H7 (cell line): Measurements from ENCODE around the gene PTGR2. TPM values are rescaled to one million over a fixed set of nuclear protein-coding genes. Genes with fewer than 3 reads are reported as not detected.
"Not testable (repeated sequence)": the region's sequence is repeated elsewhere in the genome, so short reads cannot be mapped to it uniquely, and the experiment has no call there.

Experiments
- DNase-seq: peaks from one replicate; pipeline ENCODE4 v3.0.0; 2012
- H3K27me3 ChIP-seq: 2 replicates; pipeline ENCODE4 v1.6.0; 2011; ENCODE audit warnings: mild to moderate bottlenecking, low read length; ENCODE audit not compliant: control insufficient read depth, insufficient read depth
- H3K36me3 ChIP-seq: replicated peaks from 2 replicates; pipeline ENCODE4 v1.5.1; 2011; ENCODE audit warnings: low read length; ENCODE audit not compliant: control insufficient read depth, insufficient read depth
- H3K4me3 ChIP-seq: 2 replicates; pipeline ENCODE4 v1.5.1; 2011; ENCODE audit warnings: low read depth, mild to moderate bottlenecking, control low read depth, low read length, moderate library complexity; ENCODE audit not compliant: insufficient read depth
- total RNA-seq: library from RNA; depleted of rRNA; stranded (reverse); fragments of >200 nt; shearing (Covaris generic); gene quantifications from 2 replicates; pipeline ENCODE4 v1.2.3, GENCODE V29; 2014

The PTGR2 gene
- total RNA-seq, 1 experiment from 2014 or later: 13.8 TPM

DNA sequence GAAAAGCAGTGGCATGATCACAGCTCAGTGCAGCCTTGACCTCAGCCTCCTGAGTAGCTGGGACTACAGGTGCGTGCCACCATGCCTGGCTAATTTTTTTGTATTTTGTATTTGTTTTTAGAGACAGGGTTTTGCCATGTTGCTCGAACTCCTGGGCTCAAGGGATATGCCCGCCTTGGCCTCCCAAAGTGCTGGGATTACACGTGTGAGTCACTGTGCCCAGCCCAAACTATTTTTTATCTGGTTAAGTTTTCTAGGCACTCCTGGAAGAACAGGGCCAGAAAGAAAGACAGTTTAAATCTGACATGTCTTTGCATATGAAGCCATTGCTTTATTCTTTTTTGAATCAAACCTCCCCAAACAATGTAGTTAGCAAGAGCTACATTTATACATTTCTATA lies 27.5 kb upstream of the PTGR2 start:
- no peaks in the 10 kb centered on the region for H3K27me3 ChIP-seq
- no peak for DNase-seq
- H3K4me3 ChIP-seq: no peak overlapping the region
- H3K36me3 ChIP-seq: no peaks in the 10 kb centered on the region

DNA sequence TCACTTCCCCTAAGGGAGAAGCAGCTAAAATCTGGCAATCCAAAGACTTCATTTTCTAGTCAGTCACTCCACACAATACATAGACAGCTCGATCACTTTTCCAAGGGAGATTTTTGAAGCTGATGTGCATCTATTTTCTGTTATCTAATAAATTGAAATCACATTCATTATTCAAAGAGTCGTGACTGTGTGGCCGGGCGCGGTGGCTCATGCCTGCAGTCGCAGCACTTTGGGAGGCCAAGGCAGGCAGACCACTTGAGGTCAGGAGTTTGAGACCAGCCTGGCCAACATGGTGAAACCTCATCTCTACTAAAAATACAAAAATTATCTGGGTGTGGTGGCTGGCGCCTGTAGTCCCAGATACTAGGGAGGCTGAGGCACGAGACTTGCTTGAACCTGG lies 27.1 kb upstream of the PTGR2 start:
- H3K27me3 ChIP-seq: no peaks in the 10 kb centered on the region
- no peak for DNase-seq
- no peaks in the 10 kb centered on the region for H3K36me3 ChIP-seq
- H3K4me3 ChIP-seq: no peak overlapping the region

DNA sequence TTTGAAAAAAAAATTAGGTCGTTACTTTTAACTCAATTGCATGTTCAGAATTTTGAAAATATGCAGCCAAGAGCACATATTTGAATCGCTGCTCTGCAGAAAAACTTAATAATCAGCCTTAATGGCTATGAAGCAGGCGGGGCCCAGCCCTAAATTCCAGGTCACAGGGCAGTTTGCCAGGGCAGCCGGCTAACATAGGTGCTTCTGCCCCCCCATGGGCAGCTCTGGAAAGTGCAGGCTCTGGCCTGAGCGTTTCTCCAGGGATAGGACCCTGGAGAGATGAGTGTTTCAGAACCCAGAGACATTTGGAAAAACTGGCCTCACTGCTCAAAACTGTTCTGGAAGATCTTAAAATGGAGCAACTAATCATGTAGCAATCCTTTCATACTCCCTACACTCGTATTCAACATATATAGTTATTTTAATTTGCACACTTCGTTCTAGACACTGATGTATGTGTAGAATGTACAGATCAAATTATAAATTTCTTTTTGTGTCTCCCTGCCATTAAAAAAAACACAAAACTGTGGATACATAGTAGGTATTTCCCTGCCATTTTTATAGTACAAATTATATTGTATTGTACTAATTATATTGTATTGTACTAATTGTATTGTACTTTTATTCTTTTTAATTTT lies 26.0 kb upstream of the PTGR2 start:
- H3K27me3 ChIP-seq: no peaks in the 10 kb centered on the region
- H3K4me3 ChIP-seq: no peak overlapping the region
- H3K36me3 ChIP-seq: no peaks in the 10 kb centered on the region
- DNase-seq: peak; percentile 88

DNA sequence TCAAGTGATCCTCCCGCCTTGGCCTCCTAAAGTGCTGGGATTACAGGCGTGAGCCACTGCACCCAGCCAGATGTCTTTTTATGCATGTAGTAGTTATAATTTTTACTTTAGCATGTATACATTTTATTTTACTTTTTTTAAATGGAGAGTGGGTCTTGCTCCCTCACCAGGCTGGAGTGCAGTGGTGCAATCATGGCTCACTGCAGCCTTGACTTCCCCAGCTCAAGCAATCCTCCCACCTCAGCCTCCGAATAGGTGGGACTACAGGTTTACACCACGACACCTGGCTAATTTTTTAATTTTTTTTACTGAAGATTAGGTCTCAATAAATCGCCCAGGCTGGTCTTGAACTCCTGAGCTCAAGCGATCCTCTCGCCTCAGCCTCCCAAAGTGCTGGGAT lies 24.4 kb upstream of the PTGR2 start:
- DNase-seq, H3K27me3 ChIP-seq, H3K36me3 ChIP-seq, H3K4me3 ChIP-seq: not testable (repeated sequence)

DNA sequence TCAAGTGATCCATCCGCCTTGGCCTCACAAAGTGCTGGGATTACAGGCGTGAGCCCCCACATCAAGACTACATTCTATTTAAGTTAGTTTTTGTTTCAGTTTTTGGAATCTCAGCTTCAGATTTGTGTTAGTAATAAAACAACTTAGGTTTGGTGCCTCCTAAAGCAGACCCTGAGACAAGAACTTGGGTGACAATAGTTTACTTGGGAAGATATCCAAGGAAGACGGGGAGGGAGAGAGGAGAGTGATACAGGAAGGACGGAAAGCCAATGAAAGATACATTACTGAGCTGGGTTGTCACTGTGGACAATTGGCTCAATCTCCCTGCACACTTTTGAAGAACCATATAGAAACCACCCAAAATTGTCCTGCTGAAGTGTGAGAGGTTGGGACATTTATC lies 22.6 kb upstream of the PTGR2 start:
- H3K4me3 ChIP-seq: no peak overlapping the region
- DNase-seq: no peak
- H3K27me3 ChIP-seq: no peaks in the 10 kb centered on the region
- no peaks in the 10 kb centered on the region for H3K36me3 ChIP-seq

DNA sequence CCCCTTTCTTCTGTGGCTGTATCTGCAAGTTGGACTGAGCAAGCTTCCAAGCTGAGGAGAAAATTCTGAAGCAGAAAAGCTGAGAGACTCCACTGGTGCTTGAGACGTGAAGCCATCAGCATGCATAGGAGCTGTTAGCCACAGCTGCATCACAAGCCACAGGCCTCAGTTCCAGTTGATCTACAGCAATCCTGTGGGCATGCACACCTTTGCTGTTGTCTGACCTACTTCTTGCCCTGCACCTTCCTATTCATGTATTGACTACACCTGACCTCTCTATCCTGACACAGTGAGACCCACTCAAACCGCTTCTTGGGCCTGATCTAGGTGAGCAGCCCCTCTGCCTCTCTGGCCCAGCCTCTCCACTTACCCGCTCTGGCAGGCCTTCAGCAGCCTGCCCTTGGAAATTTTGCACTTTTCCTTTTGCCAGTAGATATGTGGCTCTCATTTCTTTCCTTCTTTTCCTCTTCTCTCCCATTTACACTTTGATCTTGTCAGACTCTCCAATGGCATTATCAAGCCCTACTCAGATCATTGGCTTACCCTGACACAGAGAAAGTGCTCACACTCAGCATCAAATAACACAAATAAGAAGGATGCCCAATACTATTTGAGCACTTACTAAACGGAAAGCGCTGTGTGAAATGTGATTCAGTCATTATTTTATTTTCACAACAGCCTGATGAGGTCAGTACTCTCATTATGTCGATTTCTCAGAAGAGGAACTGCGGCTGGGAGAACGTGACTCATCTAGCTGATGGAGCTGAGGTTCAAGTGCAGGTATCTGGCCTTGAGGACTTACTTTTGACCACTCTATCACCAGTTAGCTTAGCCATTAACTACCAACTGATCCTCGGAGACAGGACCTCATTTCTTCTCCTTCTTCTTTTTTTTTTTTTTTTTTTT lies 21.9 kb upstream of the PTGR2 start:
- H3K27me3 ChIP-seq: no peaks in the 10 kb centered on the region
- DNase-seq: no peak
- no peaks in the 10 kb centered on the region for H3K36me3 ChIP-seq
- no peak overlapping the region for H3K4me3 ChIP-seq

DNA sequence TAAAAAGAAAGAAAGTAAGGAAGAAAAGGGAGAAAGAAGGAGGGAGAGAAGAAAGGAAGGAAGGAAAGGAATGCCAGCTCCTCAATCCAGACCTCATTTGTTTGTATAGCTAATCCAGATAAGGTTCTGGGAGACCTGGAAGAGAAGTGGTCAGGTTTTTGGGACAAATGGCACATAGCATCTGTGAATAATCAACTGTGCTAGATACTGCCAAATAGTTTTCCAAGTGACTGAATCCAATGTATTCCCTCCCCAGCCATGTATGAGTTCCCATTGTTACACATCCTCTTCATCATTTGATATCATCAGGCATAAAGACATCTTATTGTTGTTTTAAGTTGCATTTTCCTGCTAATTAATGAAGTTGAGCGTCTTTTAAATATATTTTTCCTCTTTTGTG lies 18.6 kb upstream of the PTGR2 start:
- no peak for DNase-seq
- Histone ChIP-seq H3K4me3 (no peak overlapping the region), H3K36me3 (no peaks in the 10 kb centered on the region), H3K27me3 (no peaks in the 10 kb centered on the region)

DNA sequence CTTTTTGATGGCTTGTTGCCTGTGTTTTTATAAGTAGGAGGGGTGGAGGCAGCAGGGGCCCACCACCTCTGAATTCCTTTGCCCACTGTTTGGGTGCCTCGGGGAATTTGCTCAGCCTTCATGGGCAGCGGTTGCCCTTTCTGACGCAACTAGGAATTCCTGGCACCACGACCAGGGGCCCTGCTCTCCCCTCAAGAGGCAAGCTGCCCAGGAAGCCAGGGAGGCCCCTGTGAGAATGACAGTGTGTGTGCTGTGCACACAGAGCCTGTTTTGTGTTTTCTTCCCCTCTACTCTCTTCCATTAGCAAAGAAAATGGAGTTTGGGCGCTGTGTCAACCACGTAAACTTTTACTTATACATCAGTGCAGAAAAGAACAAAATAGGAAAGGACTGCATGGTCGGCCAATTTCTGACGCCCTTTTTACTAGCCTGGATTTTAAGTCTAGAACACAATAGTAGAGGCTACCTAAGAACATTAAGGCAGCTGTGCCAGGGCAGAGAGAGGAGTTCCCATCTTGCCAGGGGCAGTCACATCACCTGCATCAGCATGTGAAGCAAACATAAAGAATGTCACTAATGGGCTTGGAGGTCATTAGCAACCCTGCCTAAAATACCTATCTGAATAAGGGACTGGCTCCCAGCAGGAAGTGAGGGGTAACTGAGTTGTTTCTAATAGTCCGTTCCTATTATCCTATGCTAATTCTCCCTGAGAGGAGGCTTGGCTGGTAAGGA lies 17.9 kb upstream of the PTGR2 start:
- H3K4me3 ChIP-seq: no peak overlapping the region
- DNase-seq: peak; percentile 40

DNA sequence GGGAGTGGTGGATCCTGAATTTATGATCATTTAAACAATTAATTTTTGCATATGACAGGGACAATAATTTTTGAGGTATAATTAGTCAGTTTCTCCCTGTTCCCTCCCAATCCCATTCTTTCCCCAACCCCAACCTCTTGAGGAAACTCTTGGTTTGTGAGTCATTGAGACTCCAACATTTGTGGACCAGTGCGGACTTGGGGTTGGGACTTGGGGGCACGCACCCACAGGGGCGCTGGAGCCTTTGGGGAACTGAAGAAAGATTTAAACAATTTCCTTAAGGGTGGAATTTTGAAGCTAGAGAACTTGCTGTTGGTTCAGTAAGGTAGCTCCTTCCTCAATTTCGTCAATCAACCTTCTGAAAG lies 17.4 kb upstream of the PTGR2 start:
- H3K27me3 ChIP-seq: no peaks in the 10 kb centered on the region
- DNase-seq: no peak
- no peak overlapping the region for H3K4me3 ChIP-seq
- no peaks in the 10 kb centered on the region for H3K36me3 ChIP-seq

More for the DNA sequence above, 17.9 kb upstream of the PTGR2 start:
- H3K27me3 ChIP-seq: no peaks in the 10 kb centered on the region
- H3K36me3 ChIP-seq: no peaks in the 10 kb centered on the region

DNA sequence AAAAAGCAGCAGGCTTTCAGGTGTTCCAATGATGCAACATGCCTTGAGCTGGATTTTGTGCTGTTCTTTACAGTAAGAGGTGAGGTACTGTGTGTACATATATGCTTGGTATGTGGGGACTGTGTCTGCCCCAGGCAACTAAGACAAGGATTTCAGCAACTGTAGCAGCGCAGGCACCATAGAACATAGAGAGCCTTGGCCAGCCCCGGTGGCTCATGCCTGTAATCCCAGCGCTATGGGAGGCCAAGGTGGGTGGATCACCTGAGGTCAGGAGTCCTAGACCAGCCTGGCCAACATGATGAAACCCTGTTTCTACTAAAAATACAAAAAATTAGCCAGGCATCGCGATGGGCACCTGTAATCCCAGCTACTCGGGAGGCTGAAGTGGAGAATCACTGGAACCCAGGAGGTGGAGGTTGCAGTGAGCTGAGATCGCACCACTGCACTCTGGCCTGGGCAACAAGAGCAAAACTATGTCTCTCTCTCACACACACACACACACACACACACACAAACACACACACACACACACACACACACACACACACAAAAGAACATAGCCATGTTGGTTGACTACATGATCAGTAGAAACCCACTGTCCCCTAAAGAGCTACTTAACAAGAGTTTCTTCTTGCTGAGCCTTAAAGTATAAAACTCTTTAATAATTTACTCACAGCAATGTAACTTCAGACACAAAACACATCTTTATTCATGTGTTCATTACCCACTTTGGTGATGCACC lies 13.2 kb upstream of the PTGR2 start:
- not testable (repeated sequence) for H3K36me3 ChIP-seq, H3K4me3 ChIP-seq, H3K27me3 ChIP-seq, DNase-seq

DNA sequence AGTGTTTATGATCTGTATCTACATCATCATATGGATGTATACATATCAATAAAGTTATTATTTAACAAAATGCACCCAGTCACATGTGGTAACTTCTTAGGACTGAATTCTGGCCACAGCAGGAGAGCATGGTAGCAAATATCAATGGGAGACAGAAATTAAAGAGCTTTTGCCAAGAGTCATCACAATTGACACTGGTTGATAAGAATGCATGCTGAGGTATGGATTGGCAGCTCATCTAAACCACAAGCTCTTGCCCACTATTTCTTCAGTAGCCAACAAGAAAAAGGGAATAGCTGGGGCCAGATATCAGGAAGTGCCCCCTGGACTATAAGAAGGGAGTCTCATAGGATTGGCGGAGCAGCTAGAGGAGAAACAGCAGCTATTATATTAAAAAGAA lies 9.4 kb upstream of the PTGR2 start:
- DNase-seq: no peak
- H3K36me3 ChIP-seq: no peaks in the 10 kb centered on the region
- H3K4me3 ChIP-seq: no peak overlapping the region
- H3K27me3 ChIP-seq: no peaks in the 10 kb centered on the region

DNA sequence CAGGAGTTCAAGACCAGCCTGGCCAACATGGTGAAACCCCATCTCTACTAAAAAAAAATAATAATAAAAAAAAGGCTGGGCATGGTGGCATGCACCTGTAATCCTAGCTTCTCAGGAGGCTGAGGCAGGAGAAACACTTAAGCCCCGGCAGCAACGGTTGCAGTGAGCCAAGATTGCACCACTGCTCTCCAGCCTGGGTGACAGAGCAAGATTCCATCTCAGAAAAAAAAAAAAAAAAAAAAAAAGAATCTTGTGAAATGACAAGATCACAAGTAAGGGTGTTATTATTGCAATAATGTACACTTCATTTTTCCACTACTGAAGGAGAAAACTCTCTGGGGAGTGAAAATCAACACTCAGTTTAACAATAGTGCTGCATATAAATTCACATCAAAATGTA lies 8.8 kb upstream of the PTGR2 start:
- H3K27me3 ChIP-seq: no peaks in the 10 kb centered on the region
- no peaks in the 10 kb centered on the region for H3K36me3 ChIP-seq
- H3K4me3 ChIP-seq: no peak overlapping the region
- no peak for DNase-seq

DNA sequence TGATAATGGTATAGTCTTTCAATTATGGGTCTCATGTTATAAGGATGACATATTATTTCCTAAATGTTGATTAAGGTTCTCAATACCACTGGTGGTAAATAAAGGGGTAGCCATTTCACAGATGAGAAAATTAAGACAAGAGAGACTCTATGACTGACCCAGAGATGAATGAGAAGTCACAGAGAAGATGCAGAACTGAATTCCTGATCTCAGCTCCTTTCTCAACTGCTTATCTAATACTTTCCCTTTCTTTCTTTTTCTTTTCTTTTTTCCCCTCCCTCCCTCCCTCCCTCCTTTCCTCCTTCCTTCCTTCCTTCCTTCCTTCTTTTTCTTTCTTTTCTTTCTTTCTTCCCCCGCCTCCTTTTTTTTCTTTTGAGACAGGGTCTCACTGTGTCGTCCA lies 8.3 kb upstream of the PTGR2 start:
- H3K27me3 ChIP-seq: no peaks in the 10 kb centered on the region
- H3K36me3 ChIP-seq: no peaks in the 10 kb centered on the region
- H3K4me3 ChIP-seq: no peak overlapping the region
- DNase-seq: no peak

DNA sequence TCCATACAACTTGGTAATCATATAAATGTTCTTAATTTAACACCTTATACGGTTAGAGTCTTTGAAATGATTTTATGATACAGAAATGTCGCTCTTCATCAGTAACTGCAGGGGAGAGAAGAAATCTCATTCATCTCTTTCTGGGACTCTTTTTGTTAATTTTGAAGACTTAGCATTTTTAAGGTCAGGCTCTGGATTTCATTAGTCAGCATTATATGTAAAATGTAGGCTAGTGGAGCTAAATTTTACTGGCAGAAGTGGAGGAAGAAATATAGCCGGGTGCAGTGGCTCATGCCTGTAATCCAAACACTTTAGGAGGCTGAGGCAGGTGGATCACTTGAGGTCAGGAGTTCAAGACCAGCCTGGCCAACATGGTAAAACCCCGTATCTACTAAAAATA lies 4.7 kb upstream of the PTGR2 start:
- Histone ChIP-seq H3K27me3 (no peaks in the 10 kb centered on the region), H3K36me3 (no peaks in the 10 kb centered on the region), H3K4me3 (no peak overlapping the region)
- no peak for DNase-seq
